ENCODE data around the gene IRF2BP2.

Gene IRF2BP2

GRCh38 chr1:234654002-234654733 is 44.2 kb upstream of the IRF2BP2 start:
- H3K4me3 ChIP-seq (ENCODE audit: low read depth, low read length): no peak overlapping the region
- no peak for DNase-seq (ENCODE audit: low read depth)
- no peak for TF ChIP-seq CTCF (IDR thresholded peaks at IDR 0.05; ENCODE audit: insufficient read depth, low read depth, low read length, missing control alignments)

DNA sequence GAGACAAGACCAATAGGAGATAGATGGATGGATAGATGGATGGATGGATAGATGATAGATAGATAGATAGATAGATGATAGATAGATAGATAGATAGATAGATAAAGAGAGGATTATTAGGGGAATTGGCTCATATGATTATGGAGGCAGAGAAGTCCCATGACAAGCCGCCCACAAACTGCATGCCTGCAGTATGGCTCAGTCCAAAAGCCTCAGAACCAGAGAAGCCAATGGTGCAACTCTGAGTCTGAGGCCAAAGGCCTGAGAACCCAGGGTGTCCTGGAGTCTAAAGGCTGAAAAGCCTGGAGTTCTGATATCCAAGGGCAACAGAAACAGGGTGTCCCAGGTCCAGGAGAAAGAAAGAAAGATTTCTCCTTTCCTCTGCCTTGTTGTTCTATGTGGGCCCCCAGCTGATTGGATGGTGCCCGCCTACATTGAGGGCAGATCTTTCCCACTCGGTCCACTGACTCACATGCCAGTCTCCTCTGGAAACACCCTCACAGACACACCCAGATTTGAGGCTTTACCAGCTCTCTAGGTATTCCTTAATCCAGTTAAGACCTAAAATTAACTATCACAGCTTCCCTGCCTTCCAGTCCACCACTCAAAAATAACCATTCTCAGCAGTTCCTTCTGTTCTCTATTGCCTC is 39.6 kb upstream of the IRF2BP2 start:
- H3K4me3 ChIP-seq (ENCODE audit: low read depth, low read length): no peak overlapping the region
- DNase-seq (ENCODE audit: low read depth): no peak
- no peak for TF ChIP-seq CTCF (IDR thresholded peaks at IDR 0.05; ENCODE audit: insufficient read depth, low read depth, low read length, missing control alignments)

GRCh38 chr1:234647758-234648157 is 37.8 kb upstream of the IRF2BP2 start:
- peak; percentile 23 for DNase-seq (ENCODE audit: low read depth)
- no peak overlapping the region for H3K4me3 ChIP-seq (ENCODE audit: low read depth, low read length)
- no peak for TF ChIP-seq CTCF (IDR thresholded peaks at IDR 0.05; ENCODE audit: insufficient read depth, low read depth, low read length, missing control alignments)

DNA sequence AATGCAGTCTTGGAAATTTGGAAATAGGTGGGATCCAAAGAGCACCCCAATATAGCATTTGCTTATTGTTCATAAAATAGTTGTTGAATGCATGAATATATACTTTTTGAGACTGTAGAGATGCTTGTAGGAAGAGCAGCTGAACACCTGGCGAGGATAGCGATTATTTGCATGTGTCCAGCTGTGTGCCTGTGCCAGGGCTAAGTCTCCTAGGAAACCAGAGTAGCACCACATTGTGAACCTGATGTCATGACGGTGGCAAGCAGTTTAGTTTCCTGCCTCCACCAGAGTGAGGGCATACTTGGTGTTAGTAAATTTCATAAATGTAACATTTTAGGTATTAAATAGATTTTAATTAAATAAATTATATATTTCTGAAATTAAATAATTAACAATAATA is 37.3 kb upstream of the IRF2BP2 start:
- TF ChIP-seq CTCF (IDR thresholded peaks at IDR 0.05; ENCODE audit: insufficient read depth, low read depth, low read length, missing control alignments): no peak
- peak; percentile 34 for DNase-seq (ENCODE audit: low read depth)
- H3K4me3 ChIP-seq (ENCODE audit: low read depth, low read length): no peak overlapping the region

- no peak for TF ChIP-seq CTCF (IDR thresholded peaks at IDR 0.05; ENCODE audit: insufficient read depth, low read depth, low read length, missing control alignments)
- H3K4me3 ChIP-seq (ENCODE audit: low read depth, low read length): no peak overlapping the region
- no peak for DNase-seq (ENCODE audit: low read depth)
Measured at GRCh38 chr1:234645964-234646363, 36.0 kb upstream of the IRF2BP2 start.

DNA sequence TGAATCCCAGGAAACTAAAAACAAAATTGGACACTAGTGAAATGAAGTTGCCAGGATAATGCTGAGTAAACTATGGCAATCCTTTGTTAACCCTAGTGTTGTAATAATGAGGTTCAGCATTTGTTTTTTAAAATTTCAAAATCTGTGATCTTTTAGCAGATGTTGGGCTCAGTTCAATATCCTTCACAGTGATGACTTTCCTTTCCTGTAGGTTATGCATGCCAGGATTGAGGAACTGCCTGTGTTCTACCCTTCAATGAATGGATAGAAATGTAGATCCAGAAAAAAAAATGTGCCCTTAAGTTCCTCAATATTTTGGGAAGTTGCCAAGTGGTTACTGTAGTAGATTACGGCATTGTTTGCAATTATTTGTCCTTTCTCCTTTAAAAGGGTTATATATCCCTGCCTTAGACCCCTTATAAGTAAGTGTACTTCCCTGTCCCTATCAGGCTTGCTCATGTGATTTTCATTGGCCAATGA is 35.5 kb upstream of the IRF2BP2 start:
- no peak for DNase-seq (ENCODE audit: low read depth)
- no peak overlapping the region for H3K4me3 ChIP-seq (ENCODE audit: low read depth, low read length)

More for the DNA sequence above, 35.5 kb upstream of the IRF2BP2 start:
- TF ChIP-seq CTCF (IDR thresholded peaks at IDR 0.05; ENCODE audit: insufficient read depth, low read depth, low read length, missing control alignments): no peak
